ENCODE data around the gene UTS2B. TPM values are rescaled to one million over a fixed set of nuclear protein-coding genes. Genes with fewer than 3 reads are reported as not detected.

Gene UTS2B
- total RNA-seq, 2 donors from 2014 or later = 0.39 TPM; not detected in 1

DNA sequence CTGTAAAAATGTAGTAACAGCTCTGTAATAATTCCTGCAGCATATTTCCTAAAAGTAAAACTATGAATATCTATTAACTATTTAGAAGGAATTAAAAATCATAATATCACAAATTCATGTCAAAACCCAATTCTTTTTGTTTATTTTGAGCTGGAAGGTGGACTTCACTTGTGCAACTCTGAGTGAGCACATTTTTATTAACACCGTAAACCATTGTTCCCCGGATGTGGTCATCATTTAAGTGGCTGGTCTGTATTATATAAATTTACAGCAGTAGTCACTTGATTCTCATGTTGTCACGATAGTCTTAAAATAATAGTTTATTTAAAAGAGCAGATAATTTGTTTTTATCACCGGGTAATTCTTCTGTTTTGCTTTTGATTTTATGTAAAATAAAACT lies 43.0 kb upstream of the UTS2B start:
- H3K27me3 ChIP-seq = no peaks in the 10 kb centered on the region
- no peaks in the 10 kb centered on the region for H3K9me3 ChIP-seq
- H3K4me3 ChIP-seq = no peak overlapping the region
- no peak for DNase-seq (ENCODE audit: low spot score)
- H3K27ac ChIP-seq = no peak overlapping the region
- TF ChIP-seq, protein P1, sequence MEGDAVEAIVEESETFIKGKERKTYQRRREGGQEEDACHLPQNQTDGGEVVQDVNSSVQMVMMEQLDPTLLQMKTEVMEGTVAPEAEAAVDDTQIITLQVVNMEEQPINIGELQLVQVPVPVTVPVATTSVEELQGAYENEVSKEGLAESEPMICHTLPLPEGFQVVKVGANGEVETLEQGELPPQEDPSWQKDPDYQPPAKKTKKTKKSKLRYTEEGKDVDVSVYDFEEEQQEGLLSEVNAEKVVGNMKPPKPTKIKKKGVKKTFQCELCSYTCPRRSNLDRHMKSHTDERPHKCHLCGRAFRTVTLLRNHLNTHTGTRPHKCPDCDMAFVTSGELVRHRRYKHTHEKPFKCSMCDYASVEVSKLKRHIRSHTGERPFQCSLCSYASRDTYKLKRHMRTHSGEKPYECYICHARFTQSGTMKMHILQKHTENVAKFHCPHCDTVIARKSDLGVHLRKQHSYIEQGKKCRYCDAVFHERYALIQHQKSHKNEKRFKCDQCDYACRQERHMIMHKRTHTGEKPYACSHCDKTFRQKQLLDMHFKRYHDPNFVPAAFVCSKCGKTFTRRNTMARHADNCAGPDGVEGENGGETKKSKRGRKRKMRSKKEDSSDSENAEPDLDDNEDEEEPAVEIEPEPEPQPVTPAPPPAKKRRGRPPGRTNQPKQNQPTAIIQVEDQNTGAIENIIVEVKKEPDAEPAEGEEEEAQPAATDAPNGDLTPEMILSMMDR (IDR thresholded peaks at IDR 0.05) = no peak
- peaks cover 0 to 42% of the 10 kb centered on the region in 2 donors for H3K4me1 ChIP-seq
- peaks cover 34% of the 10 kb centered on the region for H3K36me3 ChIP-seq

DNA sequence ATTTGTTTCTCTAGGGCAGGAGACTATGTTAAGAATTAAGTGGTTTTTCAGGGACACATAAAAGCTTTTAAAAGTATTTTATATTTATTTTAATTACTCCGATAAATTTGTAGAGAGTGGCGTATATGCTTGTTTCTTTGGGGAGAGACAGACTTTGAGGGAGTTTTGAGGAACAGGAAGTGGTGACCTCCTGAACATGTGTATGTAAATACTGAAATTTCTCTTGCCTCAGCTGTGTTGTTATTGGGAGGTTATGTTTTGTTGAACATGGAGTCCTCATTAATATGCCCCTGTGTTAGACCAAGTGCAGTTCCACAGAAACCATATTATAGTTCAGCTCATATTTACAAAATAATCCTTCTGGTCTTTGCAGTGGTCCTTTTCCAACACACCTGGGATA lies 41.8 kb upstream of the UTS2B start:
- H3K4me1 ChIP-seq = peaks cover 0 to 31% of the 10 kb centered on the region in 2 donors
- no peak overlapping the region for H3K4me3 ChIP-seq
- H3K36me3 ChIP-seq = peaks cover 34% of the 10 kb centered on the region
- no peaks in the 10 kb centered on the region for H3K27me3 ChIP-seq
- no peak overlapping the region for H3K27ac ChIP-seq
- DNase-seq (ENCODE audit: low spot score) = no peak
- H3K9me3 ChIP-seq = no peaks in the 10 kb centered on the region
- TF ChIP-seq, protein P1 (IDR thresholded peaks at IDR 0.05) = no peak

DNA sequence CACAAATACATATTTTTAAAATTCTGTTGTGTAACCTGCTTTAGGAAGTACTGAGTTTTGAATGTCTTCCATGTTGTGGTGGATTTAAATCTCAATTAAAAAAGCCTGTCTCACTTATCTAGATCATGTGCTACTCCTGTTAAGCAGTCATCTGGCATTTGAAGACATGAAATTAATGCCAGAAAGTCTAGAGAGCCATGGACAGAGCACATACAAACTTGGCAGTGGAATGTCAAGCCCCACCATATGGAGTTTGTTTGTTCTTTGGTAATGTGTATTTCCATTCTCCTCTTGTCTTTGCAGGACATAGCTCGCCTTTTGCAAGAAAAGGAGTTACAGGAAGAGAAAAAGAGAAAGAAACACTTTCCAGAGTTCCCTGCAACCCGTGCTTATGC lies 39.3 kb upstream of the UTS2B start:
- Histone ChIP-seq H3K4me1 (peaks cover 0 to 29% of the 10 kb centered on the region in 2 donors), H3K36me3 (peaks cover 23% of the 10 kb centered on the region), H3K27me3 (no peaks in the 10 kb centered on the region), H3K27ac (no peak overlapping the region), H3K9me3 (no peaks in the 10 kb centered on the region), H3K4me3 (no peak overlapping the region)
- DNase-seq (ENCODE audit: low spot score) = no peak
- TF ChIP-seq, protein P1 (IDR thresholded peaks at IDR 0.05) = no peak

DNA sequence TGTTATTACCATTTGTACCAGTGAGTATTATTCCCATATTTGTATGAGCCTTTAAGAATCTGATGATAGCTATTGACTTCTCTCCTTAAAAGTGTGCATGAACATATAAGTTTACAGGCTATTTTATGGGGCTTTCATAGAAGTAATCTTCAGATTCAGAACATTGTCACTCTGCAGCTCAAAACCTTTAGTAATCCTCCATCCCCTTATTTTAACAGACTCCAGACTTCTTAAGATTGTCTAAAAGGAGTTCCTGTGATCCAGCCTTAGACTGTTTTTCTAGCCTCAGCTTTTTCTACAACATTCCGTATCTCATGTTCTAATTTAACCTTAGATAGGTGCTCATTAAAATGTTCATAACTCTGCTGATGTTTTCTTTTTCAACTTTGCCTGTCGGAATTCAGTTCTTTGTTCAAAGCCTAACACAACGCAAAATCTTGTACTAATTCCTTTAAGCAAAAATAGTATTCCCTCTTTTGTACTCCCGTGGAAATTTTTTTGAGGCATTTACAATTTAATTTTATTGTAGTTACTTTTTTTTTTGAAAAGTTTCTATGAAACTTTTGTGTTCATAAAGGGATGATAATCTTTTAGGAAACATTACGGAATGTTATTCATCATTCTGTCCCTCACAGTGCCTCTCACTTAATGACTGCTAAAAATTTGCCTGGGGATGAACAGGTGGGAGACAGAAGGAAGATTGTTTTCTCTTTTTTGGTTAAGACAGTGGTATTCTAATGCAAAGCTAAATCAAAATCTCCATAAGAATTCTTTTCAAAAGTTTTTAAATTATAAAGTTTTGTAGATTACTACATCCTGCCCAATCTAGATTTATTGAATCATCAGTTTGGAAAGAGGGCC lies 38.7 kb upstream of the UTS2B start:
- peaks cover 23% of the 10 kb centered on the region for H3K36me3 ChIP-seq

DNA sequence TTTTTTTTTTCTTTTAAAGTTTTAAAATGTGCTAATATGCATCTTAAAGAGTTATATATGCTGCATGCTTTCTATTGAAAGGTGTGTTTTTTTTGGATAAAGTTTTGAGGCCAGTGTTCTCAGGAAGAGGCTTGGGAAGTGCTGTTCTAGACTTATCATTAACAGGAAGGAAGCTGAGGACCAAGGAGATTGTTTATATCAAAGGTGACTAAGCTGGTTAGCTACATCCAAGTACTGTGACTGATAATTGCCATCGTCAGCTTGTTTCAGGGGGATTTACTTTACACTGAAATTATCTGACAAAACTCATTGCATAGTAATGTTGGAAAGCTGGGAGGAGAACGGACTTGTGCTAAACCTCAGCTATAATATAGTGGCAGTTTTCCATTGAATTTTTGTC lies 36.3 kb upstream of the UTS2B start:
- no peaks in the 10 kb centered on the region for H3K9me3 ChIP-seq
- H3K4me3 ChIP-seq = no peak overlapping the region
- peaks cover 0 to 18% of the 10 kb centered on the region in 2 donors for H3K4me1 ChIP-seq
- peaks cover 28% of the 10 kb centered on the region for H3K36me3 ChIP-seq
- TF ChIP-seq, protein P1 (IDR thresholded peaks at IDR 0.05) = no peak
- DNase-seq (ENCODE audit: low spot score) = no peak
- peak overlapping the region in 1 of 2 donors; percentile 36 for H3K27ac ChIP-seq
- no peaks in the 10 kb centered on the region for H3K27me3 ChIP-seq

More for the DNA sequence above, 38.7 kb upstream of the UTS2B start:
- Histone ChIP-seq H3K4me1 (peaks cover 0 to 22% of the 10 kb centered on the region in 2 donors), H3K4me3 (no peak overlapping the region), H3K27me3 (no peaks in the 10 kb centered on the region), H3K9me3 (no peaks in the 10 kb centered on the region), H3K27ac (no peak overlapping the region)
- no peak for DNase-seq (ENCODE audit: low spot score)
- TF ChIP-seq, protein P1 (IDR thresholded peaks at IDR 0.05) = no peak
